HUDEP-2 (cell line): ENCODE results near the gene TRMT11.
"Not testable (repeated sequence)": the region's sequence is repeated elsewhere in the genome, so short reads cannot be mapped to it uniquely, and the experiment has no call there.

ENCODE experiments used
- DNase-seq, 76 experiments: peaks; one replicate each; lab custom pipeline; 2025; ENCODE audit not compliant: unreplicated experiment in 76 of 76; lab: John Stamatoyannopoulos, UW

The TRMT11 gene

GRCh38 chr6:126040394-126040793 is 54.1 kb downstream of the TRMT11 start:
- no peak for DNase-seq

GRCh38 chr6:126040826-126041225 is 54.5 kb downstream of the TRMT11 start:
- no peak for DNase-seq

- DNase-seq: no peak
Observed at GRCh38 chr6:126041516-126041915, 55.2 kb downstream of the TRMT11 start.

- no peak for DNase-seq
Observed at GRCh38 chr6:126042001-126042419, 55.7 kb downstream of the TRMT11 start.

- no peak for DNase-seq
Observed at GRCh38 chr6:126047648-126048047, 61.3 kb downstream of the TRMT11 start.

- DNase-seq: no peak
Observed at GRCh38 chr6:126048635-126049034, 62.3 kb downstream of the TRMT11 start.

GRCh38 chr6:126050795-126051194 is 64.5 kb downstream of the TRMT11 start:
- DNase-seq: no peak

GRCh38 chr6:126051791-126052190 is 65.5 kb downstream of the TRMT11 start:
- no peak for DNase-seq

- DNase-seq: peak in 3 of 76 experiments; percentile 10 to 29 (median 27)
Observed at GRCh38 chr6:126052485-126052884, 66.1 kb downstream of the TRMT11 start.

GRCh38 chr6:126054258-126054702 is 67.9 kb downstream of the TRMT11 start:
- DNase-seq: peak in 67 of 76 experiments; percentile 14 to 92 (median 66)

GRCh38 chr6:126054802-126055201 is 68.5 kb downstream of the TRMT11 start:
- no peak for DNase-seq

- no peak for DNase-seq
Observed at GRCh38 chr6:126055449-126055848, 69.1 kb downstream of the TRMT11 start.

GRCh38 chr6:126056355-126057004 is 70.1 kb downstream of the TRMT11 start:
- peak in 17 of 76 experiments; percentile 15 to 50 (median 27) for DNase-seq

GRCh38 chr6:126058085-126058484 is 71.7 kb downstream of the TRMT11 start:
- not testable (repeated sequence) for DNase-seq

GRCh38 chr6:126060400-126060799 is 74.1 kb downstream of the TRMT11 start:
- DNase-seq: no peak

GRCh38 chr6:126063512-126064146 is 77.3 kb downstream of the TRMT11 start:
- DNase-seq: no peak

GRCh38 chr6:126064257-126064747 is 78.0 kb downstream of the TRMT11 start:
- DNase-seq: no peak

- DNase-seq: peak in 42 of 76 experiments; percentile 13 to 67 (median 38)
Observed at GRCh38 chr6:126064748-126065401, 78.5 kb downstream of the TRMT11 start.

- no peak for DNase-seq
Observed at GRCh38 chr6:126066053-126067048, 80.0 kb downstream of the TRMT11 start.

GRCh38 chr6:126067073-126067472 is 80.7 kb downstream of the TRMT11 start:
- DNase-seq: no peak
